SK-N-SH (cell line): Measurements from ENCODE around the gene PKD1.

Experiments used
- CTCF ChIP-seq: fragments of 200-600 bp; sonication (generic); IDR thresholded peaks from 2 replicates; pipeline ENCODE4 v1.6.1; 2017; ENCODE audit warnings: antibody characterized with exemption, mild to moderate bottlenecking, moderate library complexity
- MAX ChIP-seq: IDR thresholded peaks from 2 replicates; pipeline ENCODE4 v1.4.0; 2012; ENCODE audit warnings: low read depth
- RAD21 ChIP-seq: IDR thresholded peaks from 2 replicates; pipeline ENCODE4 v1.6.1; 2012; ENCODE audit warnings: mild to moderate bottlenecking, low read length
- USF1 ChIP-seq: IDR thresholded peaks from 2 replicates; pipeline ENCODE4 v1.4.0; 2012; ENCODE audit warnings: low read depth, borderline replicate concordance

GRCh38 chr16:2058420-2058819 lies 77.3 kb downstream of the PKD1 start:
- TF ChIP-seq USF1 (no peak), MAX (no peak), RAD21 (no peak), CTCF (no peak)
